OCI-LY3 (cell line): ENCODE measurements around the gene JMJD8.

Experiments
- EZH2phosphoT487 ChIP-seq: fragments of 200-600 bp; shearing (Covaris generic); IDR thresholded peaks from 2 replicates; pipeline ENCODE4 v1.6.1; 2018; ENCODE audit warnings: antibody characterized with exemption, mixed run types, low read depth
- TF ChIP-seq, protein P1 (sequence below): fragments of 200-600, 300-600 bp; sonication (generic); IDR thresholded peaks from 2 replicates; pipeline ENCODE4 v1.5.1; 2014; ENCODE audit warnings: antibody characterized with exemption, low read length, low read depth

DNA sequence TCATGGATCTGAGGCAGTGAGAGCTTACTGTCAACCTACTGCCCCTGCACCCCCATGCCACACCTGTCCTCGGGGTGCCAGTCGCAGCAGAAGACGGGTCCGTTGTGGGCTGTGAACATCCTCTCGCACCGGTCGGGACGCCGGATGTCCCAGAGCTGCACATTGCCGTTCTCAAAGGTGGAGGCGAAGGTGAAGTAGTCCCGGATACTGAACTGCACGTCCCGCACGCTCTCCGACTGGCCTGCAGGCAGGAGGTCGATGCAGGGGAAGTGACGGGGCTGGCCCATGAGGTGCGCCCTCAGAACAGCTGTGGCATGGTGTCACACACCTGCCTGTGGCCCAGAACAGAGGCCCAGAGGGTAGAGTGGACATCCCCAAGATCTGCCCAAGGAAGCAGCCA, 3.4 kb upstream of the JMJD8 start:
- TF ChIP-seq, protein P1, sequence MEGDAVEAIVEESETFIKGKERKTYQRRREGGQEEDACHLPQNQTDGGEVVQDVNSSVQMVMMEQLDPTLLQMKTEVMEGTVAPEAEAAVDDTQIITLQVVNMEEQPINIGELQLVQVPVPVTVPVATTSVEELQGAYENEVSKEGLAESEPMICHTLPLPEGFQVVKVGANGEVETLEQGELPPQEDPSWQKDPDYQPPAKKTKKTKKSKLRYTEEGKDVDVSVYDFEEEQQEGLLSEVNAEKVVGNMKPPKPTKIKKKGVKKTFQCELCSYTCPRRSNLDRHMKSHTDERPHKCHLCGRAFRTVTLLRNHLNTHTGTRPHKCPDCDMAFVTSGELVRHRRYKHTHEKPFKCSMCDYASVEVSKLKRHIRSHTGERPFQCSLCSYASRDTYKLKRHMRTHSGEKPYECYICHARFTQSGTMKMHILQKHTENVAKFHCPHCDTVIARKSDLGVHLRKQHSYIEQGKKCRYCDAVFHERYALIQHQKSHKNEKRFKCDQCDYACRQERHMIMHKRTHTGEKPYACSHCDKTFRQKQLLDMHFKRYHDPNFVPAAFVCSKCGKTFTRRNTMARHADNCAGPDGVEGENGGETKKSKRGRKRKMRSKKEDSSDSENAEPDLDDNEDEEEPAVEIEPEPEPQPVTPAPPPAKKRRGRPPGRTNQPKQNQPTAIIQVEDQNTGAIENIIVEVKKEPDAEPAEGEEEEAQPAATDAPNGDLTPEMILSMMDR = no peak
- no peak for TF ChIP-seq EZH2phosphoT487
